SH-SY5Y (cell line): ENCODE results near the gene NEO1.

Source experiments
- GATA2 ChIP-seq: IDR thresholded peaks from 2 replicates; pipeline ENCODE4 v1.6.1; 2011; ENCODE audit warnings: mild to moderate bottlenecking, low read depth, low read length
- GATA3 ChIP-seq: IDR thresholded peaks from 2 replicates; pipeline ENCODE4 v1.6.1; 2011; ENCODE audit warnings: low read depth, mild to moderate bottlenecking, low read length, moderate library complexity

DNA sequence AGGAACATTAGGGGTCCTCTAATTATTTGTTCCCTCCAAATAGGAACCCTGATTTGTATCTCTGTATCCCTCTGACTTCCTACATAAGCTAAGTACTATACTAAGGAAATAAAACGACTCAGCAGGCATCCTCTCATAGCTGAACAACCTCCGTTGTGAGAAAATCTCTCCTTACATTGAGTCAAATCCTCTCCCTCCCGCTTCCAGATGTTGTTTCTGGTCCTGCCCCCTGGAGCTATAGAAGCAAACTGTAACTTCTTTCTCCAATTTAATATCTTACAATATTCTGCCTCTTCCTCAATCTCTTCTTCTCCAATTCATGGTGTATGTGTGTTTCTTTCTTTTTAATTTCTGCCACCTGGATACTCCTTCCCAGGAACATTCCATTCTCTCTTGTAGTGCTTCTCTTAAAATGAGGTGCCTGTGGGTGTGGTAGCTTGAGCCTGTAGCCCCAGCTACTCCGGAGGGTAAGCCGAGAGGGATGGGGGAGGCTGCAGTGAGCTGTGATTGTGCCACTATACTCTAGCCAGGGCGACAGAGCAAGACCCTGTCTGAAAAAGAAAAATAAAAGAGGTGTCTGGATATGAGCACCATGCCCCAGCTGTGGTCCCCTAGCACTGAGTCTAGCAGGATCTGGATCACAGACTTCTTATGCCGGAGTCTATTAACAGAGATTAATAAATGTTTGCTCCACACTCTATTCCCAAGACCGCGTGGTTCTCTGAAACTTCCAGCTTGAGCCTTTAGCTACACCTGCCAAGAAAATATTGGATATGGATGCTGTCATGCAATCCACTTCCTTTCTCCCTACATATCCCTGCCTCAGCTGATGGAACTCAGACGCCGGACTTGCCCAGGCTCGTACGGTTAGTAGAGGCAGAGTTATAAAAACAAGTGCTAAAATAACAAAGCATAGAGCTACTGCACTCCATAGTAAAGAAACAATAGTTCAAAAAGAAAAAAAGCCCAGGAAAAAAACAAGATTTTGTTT lies 42.9 kb upstream of the NEO1 start:
- TF ChIP-seq GATA3, result no peak
- TF ChIP-seq GATA2, result no peak
